Fibroblast of the aortic adventitia (primary cell): ENCODE results near the gene YIPF3. TPM values are rescaled to one million over a fixed set of nuclear protein-coding genes. Genes with fewer than 3 reads are reported as not detected.

Source experiments
- DNase-seq: peaks from one replicate; pipeline ENCODE4 v3.0.0-alpha.2; 2010; ENCODE audit warnings: low read depth
- H3K4me3 ChIP-seq: 2 replicates; pipeline ENCODE4 v1.5.1; 2011; ENCODE audit warnings: low read depth, mild to moderate bottlenecking, control low read depth, low read length, moderate library complexity
- total RNA-seq: library from RNA; depleted of rRNA; stranded (reverse); fragments of >200 nt; gene quantifications from 2 replicates; pipeline ENCODE4 v1.2.3, GENCODE V29; 2012; ENCODE audit warnings: low replicate concordance
- TF ChIP-seq, protein P1 (sequence below): IDR thresholded peaks from 2 replicates; pipeline ENCODE4 v1.5.1; 2011; ENCODE audit warnings: mild to moderate bottlenecking, low read length, control low read depth, inconsistent platforms; ENCODE audit not compliant: insufficient read depth

YIPF3 gene
- total RNA-seq, 1 donor = 94.4 TPM

DNA sequence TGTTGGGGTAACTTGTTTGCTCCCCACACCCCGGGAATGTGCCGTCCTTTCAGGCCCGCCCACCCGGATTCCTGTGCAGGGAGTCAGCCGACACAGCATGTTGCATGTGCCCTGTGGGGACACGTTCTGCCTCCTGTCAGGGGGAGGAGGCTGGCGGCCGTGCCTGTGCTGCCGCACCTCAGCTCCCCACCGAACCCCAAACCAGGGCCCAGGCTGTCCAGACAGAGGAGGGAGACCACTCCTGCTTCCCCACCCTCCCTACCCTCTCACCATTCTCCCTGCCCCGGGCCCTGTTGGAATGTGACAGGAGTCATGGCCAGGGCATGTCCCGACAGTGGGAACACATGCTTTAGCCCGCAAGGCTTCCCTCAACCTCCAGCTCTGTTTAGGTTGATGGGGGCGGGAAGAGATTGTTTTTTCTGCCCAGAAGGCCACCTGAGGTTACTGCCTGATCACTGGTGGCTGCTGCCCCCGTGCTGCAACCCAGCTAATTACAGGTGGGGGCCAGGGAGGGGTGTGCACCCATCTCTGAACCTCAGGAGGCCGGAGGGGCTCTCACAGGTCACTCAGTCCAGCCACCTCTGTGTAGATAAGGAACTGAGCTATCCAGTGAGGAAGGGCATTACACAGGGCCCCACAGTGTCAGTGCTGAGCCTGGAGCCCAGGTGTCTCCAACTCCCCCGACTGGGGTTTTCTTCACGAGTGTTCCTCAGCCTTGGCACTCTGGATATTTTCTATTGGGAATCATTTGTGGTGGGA, 20.2 kb downstream of the YIPF3 start:
- TF ChIP-seq, protein P1, sequence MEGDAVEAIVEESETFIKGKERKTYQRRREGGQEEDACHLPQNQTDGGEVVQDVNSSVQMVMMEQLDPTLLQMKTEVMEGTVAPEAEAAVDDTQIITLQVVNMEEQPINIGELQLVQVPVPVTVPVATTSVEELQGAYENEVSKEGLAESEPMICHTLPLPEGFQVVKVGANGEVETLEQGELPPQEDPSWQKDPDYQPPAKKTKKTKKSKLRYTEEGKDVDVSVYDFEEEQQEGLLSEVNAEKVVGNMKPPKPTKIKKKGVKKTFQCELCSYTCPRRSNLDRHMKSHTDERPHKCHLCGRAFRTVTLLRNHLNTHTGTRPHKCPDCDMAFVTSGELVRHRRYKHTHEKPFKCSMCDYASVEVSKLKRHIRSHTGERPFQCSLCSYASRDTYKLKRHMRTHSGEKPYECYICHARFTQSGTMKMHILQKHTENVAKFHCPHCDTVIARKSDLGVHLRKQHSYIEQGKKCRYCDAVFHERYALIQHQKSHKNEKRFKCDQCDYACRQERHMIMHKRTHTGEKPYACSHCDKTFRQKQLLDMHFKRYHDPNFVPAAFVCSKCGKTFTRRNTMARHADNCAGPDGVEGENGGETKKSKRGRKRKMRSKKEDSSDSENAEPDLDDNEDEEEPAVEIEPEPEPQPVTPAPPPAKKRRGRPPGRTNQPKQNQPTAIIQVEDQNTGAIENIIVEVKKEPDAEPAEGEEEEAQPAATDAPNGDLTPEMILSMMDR = peak; percentile 66
- peak; percentile 45 for DNase-seq
- H3K4me3 ChIP-seq = no peak overlapping the region

DNA sequence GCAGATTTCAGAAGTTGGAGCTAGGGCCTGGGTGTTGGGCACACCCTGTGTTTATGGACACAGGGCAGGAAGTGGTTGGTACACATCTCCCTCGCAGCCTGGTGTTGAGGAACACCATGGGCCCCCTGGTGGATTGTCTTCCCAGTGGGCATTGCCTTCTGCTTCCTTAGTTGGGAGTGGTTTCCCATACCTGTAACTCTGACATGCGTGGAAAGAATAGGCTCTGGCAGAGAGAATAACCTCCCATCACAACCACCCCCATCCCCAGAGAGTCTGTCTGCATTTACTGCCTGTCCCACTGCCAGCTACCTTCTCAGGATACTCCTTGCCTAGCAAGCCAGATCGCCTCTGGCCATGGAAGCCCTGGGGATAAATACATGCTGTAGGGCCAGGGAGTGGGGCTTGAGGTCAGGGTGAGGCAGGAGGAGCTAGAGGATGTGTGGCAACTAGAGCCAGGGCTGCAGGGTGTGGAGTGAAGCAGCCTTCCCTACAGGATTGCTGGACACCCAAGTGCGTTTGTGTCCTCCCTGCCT, 21.3 kb downstream of the YIPF3 start:
- no peak overlapping the region for H3K4me3 ChIP-seq
- TF ChIP-seq, protein P1 = peak; percentile 15
- DNase-seq = no peak

DNA sequence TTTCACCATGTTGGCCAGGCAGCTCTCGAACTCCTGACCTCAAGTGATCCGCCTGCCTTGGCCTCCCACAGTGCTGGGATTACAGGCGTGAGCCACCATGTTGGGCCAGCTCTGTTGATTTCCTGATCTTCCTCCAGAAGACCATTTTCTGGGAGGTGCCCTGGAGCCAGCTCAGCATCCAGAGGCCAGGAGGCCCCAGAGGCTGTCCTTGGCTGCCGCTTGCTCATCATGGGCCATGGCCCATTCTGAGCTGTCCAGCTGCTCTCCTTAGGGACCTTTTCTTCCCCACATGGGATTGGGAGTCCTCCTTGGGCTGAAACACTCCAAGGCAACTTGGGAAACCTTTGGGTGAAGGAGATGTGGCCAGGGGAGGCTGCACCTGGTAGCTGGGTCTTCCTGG, 22.0 kb downstream of the YIPF3 start:
- H3K4me3 ChIP-seq = no peak overlapping the region
- DNase-seq = no peak
- TF ChIP-seq, protein P1 = no peak

DNA sequence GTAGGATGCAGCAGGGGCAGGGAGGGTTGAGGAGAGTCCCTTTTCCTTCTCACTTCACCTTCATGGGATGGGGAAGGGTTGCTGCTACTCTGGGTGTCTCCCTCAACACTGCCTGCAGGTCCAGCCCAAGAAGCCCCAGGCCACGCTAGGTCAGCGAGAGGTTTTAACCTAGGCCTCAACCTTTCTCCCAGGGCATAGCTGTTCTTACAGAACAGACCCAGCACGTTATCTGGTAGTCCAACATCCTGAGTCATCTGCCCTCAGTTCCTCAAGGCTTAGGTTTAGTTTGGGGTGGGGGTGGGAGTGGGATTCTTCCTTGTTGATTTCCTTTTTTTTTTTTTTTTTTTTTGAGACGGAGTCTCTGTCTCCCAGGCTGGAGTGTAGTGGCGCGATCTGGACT, 22.4 kb downstream of the YIPF3 start:
- TF ChIP-seq, protein P1 = no peak
- H3K4me3 ChIP-seq = no peak overlapping the region
- no peak for DNase-seq

DNA sequence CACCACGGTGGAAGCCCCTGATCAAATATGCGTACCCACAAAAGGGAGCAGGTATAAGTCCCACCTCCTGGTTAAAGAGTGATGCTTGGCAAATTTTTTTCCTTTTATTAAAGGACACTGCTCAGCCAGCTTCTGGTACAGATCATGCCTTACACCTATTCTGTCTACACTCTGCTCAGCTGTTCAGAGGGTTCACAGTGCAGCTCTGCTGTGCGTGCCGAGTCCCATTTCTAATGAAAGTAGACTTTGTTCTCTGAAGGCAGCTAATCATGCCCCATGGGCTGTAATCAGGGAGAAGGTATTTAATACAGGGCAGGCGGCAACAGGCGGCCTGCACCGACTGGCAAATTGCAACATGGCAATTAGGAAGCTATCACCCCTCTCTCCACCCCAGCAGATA, 22.9 kb downstream of the YIPF3 start:
- TF ChIP-seq, protein P1 = no peak
- no peak overlapping the region for H3K4me3 ChIP-seq
- no peak for DNase-seq

DNA sequence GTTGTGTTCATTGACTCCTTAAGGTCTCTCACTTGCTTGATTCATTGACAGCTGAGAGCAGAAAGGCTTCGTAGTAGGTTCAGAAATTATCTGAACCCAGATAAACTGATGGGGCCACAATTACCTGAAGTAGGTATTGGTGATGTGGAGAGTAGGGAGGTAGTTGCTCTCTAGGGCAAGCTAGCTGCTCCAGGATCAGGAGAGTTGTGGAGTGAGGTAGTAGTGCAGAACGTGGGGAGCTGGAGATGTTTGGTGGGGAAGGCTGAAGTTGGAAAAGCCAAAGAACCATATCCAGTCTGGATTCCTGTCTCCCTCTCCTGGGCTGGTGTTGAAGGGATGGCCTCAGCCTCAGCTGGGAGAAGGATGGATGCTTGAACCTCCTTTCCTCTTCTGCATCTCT, 23.5 kb downstream of the YIPF3 start:
- TF ChIP-seq, protein P1 = no peak
- no peak for DNase-seq
- H3K4me3 ChIP-seq = no peak overlapping the region

DNA sequence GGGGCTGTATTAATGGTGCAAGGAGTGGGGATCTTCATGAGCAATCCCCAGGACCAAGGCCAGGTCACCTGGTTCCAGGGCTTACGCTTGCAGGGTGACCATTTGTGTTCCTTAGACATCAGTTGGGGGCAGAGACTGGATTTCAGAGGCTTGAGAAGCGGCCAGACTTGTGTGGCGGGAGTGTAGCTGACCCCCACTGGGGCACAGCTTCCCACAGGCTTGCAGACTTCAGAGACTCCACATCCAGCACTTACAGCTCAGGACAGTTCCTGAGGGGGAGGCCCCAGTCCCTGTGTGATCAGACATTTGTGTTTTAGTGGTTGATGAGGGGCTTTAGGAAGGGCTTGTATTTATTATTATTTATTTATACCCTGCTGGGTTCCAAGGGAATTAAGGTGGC, 24.1 kb downstream of the YIPF3 start:
- TF ChIP-seq, protein P1 = no peak
- H3K4me3 ChIP-seq = no peak overlapping the region
- DNase-seq = no peak
